GM13977 (cell line): Measurements from ENCODE around the gene EXOSC7.

ENCODE experiments used
- DNase-seq: peaks from one replicate; pipeline ENCODE4 v3.0.0; 2012; ENCODE audit warnings: low spot score
- in situ Hi-C: fragments of 300-500 bp; cut with MboI; formaldehyde crosslinking; loops from one replicate; pipeline ENCODE4 v1.12.0; 2022; ENCODE audit warnings: low sequenced_read_pairs, low pct_unique_long_range_greater_than_20kb, mixed read lengths, inconsistent platforms; ENCODE audit not compliant: unreplicated experiment
- TF ChIP-seq, protein P1 (sequence below): IDR thresholded peaks from 2 replicates; pipeline ENCODE4 v1.5.1; 2012; ENCODE audit warnings: mild to moderate bottlenecking, control low read depth; ENCODE audit not compliant: insufficient read depth; ENCODE audit errors: extremely low read depth, missing control alignments

EXOSC7 gene

DNA sequence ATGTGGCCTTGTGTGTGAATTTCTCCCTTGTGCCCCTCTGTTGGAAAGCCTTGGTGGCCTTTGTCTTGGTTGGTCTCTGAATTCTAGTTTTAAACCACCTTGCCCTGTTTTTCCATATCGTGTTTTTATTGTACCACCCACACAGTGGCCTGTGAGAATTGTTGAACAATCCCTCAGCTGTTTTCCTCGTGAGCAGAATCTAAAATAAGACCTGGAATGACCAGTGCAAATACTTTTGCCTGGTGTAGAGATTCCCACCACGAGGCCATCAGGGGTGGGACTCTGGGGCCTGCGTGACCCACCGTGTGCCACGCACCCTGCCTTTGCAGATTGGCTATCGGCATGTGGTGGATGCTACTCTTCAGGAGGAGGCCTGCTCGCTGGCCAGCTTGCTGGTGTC lies 31.0 kb downstream of the EXOSC7 start:
- TF ChIP-seq, protein P1, sequence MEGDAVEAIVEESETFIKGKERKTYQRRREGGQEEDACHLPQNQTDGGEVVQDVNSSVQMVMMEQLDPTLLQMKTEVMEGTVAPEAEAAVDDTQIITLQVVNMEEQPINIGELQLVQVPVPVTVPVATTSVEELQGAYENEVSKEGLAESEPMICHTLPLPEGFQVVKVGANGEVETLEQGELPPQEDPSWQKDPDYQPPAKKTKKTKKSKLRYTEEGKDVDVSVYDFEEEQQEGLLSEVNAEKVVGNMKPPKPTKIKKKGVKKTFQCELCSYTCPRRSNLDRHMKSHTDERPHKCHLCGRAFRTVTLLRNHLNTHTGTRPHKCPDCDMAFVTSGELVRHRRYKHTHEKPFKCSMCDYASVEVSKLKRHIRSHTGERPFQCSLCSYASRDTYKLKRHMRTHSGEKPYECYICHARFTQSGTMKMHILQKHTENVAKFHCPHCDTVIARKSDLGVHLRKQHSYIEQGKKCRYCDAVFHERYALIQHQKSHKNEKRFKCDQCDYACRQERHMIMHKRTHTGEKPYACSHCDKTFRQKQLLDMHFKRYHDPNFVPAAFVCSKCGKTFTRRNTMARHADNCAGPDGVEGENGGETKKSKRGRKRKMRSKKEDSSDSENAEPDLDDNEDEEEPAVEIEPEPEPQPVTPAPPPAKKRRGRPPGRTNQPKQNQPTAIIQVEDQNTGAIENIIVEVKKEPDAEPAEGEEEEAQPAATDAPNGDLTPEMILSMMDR: no peak
- no peak for DNase-seq
- in situ Hi-C loops: no loop called here

DNA sequence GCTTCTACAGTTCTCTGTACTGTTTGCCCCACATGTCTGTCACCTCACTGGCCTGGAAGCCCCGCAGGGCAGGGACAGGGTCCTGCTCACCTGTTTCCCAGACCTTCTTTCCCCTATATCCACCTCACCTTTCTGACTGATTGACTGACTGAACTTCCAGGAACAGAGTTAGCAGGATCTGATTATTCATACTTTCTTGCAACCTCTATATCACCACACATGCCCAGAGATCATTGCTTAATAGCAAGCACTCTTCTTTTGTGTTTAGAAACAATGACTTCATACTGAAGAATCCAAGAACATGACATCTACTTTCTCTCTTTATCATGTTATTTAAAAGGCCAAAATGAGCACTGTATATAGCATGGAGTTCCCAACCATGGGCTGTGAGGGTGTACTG lies 32.1 kb downstream of the EXOSC7 start:
- TF ChIP-seq, protein P1: no peak
- in situ Hi-C loops: no loop called here
- no peak for DNase-seq

DNA sequence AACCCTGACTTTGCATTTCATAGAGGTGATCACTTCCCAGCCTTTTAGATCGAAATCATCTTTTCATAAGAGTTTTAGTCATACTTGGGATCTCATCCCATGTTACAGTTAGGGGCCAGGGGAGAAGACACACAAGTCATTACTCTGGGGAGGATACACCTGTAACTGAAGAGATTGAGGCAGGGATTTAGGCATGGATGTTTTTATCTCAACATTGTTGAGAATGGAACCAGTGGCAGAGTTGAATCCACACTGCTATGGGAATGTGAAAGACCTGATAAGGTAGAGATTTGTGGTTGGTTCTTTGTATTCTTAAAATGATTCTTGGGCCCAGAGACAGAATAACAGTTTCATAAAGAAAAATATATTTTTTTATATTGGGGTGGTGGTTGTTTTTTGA lies 33.8 kb downstream of the EXOSC7 start:
- TF ChIP-seq, protein P1: no peak
- DNase-seq: no peak
- in situ Hi-C loops: no loop called here

DNA sequence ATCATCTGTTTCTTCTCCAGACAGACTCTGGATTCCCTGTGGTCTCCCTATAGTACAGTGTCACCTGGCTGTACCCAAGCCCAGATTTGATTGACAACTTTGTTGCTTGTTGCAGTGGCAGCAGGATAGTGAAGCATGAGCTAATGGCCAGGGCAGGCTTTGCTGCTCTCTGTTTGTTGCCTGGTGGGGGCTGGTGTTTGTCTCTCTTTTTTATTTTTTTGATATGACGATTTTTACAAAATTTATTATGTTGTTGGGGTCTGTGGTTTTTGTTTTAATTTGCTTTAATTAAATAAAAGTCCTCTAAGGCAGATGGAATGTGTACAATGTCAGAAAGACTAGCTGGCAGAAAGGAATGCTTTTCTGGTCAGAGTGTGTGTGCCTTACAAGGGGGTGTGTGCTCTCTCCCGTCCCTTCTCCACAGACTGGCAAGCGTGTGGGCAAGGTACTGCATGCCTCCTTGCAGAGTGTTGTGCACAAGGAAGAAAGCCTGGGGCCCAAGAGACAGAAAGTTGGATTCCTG lies 34.8 kb downstream of the EXOSC7 start:
- DNase-seq: no peak
- TF ChIP-seq, protein P1: no peak
- in situ Hi-C loops: no loop called here

DNA sequence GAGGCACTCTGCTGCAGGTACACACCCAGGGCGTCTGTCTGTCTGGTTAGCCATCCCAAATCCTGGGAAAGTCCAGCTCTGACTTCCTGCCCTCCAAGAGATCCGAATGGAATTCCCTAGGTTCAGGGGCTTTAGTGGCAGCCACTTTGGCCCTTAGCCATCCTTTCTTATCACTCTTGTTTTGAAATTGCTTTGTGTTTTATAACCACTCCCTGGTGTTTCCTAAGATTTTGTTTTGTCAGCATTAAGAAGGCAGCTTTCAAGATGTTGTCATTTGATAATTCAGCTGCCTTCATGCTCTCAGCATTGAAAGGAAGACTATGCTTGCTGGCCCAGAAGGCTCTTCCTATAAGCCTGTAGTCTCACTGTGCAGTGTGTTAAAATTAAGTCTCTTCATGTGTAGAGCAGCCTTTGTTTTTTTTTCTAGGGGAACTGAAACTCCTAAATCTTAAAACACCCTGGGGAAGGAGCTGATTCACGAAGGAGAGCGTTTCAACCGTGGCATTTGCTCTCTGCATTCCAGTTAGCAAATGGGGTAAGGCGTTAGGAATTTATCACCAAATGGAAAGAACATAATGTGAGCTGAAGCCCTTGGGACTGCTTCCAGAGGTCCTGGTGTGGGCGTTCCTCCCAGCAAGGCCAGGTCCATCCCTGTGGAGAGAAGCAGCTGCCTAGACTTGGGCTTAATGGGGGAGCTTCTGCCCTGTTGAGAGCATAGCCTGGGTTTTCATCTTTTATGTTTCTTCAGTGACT lies 35.9 kb downstream of the EXOSC7 start:
- DNase-seq: peak; percentile 52
- TF ChIP-seq, protein P1: no peak
- in situ Hi-C loops: no loop called here

DNA sequence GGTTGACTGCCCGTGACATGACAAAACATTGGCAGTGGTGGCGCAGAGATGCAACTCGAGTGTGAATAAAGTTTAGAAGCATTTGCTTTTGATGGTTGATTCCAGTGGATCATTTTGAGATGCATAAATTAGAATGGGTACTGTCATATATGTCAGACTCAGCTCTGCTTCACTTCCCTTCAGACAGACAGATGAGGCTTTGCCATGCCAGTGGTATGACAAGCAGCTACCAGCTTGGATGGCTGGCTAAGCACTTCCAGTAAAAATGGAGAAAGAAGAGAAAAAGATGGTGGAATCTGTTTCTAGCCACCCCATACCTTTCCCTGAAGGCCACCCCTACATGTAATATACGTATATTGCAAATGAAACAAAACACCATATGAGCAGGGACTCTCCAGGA lies 36.5 kb downstream of the EXOSC7 start:
- in situ Hi-C loops: no loop called here
- no peak for DNase-seq
- TF ChIP-seq, protein P1: no peak
